ENCODE data around the gene ADH1B. TPM values are rescaled to one million over a fixed set of nuclear protein-coding genes. Genes with fewer than 3 reads are reported as not detected.

Gene ADH1B
- total and polyA plus RNA-seq, 12 donors, result 20.0 to 615 (median 233) TPM

- DNase-seq, result no peak
- WGBS, 4 donors, result 61 to 69% (median 63%) methylated on average over 3 of the region's 3 CpGs
- Histone ChIP-seq H3K27ac (peak overlapping the region in 3 of 5 donors; percentile 5 to 30 (median 15)), H3K9me3 (replicated peaks in 1 of 3) (no peaks in the 10 kb centered on the region), H3K4me3 (peak overlapping the region in 1 of 4 donors; percentile 28), H3K36me3 (replicated peaks in 1 of 2) (peaks cover 0 to 4% of the 10 kb centered on the region in 2 donors), H3K4me1 (replicated peaks in 1 of 2) (no peaks in the 10 kb centered on the region), H3K27me3 (no peaks in the 10 kb centered on the region)
- TF ChIP-seq CTCF (IDR thresholded peaks at IDR 0.05) (no peak), POLR2A (IDR thresholded peaks at IDR 0.05) (no peak)
- intact Hi-C loops (cut with DNase I), result no loop called here
Observed at GRCh38 chr4:99317354-99317753, 3.8 kb downstream of the ADH1B start.

DNA sequence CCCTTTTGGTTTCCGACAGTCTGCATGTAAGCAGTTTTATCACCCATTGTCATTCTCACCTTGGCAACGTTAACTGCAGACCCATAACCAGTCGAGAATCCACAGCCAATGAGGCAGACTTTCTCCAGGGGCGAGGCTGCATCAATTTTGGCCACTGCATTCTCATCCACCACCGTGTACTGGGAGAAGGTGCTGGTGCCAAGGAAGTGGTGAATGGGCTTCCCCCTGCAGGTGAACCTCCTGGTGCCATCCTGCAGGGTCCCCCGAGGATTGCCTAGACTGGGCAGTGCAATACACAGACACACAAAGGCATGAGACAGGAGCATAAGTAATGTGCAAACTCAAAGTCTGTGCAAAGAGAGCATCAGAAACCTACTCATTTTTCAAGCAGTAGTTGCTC lies 5.4 kb downstream of the ADH1B start:
- H3K36me3 ChIP-seq (replicated peaks in 1 of 2), result peaks cover 0 to 4% of the 10 kb centered on the region in 2 donors
- H3K27ac ChIP-seq, result no peak overlapping the region
- no peaks in the 10 kb centered on the region for H3K4me1 ChIP-seq (replicated peaks in 1 of 2)
- no peak overlapping the region for H3K4me3 ChIP-seq
- 67 to 78% (median 73%) methylated on average over 6 of the region's 6 CpGs for WGBS, 4 donors
- no peak for DNase-seq
- intact Hi-C loops (cut with DNase I), result no loop called here
- TF ChIP-seq POLR2A (IDR thresholded peaks at IDR 0.05) (no peak), CTCF (IDR thresholded peaks at IDR 0.05) (no peak)
- H3K27me3 ChIP-seq, result no peaks in the 10 kb centered on the region
- H3K9me3 ChIP-seq (replicated peaks in 1 of 3), result no peaks in the 10 kb centered on the region

DNA sequence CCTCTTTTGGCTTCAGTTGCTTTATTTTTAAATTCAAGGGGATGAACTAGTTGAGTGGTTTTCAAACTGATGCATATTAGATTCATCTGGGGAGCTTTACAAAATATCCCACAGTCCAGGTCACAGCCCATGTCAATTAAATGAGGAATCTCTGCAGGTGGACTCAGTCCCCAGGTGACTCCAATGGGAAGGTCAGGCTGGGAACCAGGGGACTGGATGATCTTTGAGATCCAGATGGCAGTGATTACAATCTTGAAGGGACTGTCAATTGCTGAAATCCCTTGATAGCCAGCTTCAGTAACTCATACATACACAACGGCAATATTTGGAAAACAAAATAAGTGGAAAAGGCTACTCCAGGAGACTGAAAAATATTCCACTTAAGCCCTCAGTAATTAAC lies 7.0 kb downstream of the ADH1B start:
- Histone ChIP-seq H3K27ac (no peak overlapping the region), H3K9me3 (replicated peaks in 1 of 3) (no peaks in the 10 kb centered on the region), H3K4me1 (replicated peaks in 1 of 2) (no peaks in the 10 kb centered on the region), H3K4me3 (no peak overlapping the region), H3K36me3 (replicated peaks in 1 of 2) (peaks cover 0 to 10% of the 10 kb centered on the region in 2 donors), H3K27me3 (no peaks in the 10 kb centered on the region)
- TF ChIP-seq POLR2A (IDR thresholded peaks at IDR 0.05) (no peak), CTCF (IDR thresholded peaks at IDR 0.05) (no peak)
- DNase-seq, result no peak
- WGBS, 4 donors, result 59 to 76% (median 64%) methylated on average over 1 of the region's 1 CpG
- intact Hi-C loops (cut with DNase I), result no loop called here

DNA sequence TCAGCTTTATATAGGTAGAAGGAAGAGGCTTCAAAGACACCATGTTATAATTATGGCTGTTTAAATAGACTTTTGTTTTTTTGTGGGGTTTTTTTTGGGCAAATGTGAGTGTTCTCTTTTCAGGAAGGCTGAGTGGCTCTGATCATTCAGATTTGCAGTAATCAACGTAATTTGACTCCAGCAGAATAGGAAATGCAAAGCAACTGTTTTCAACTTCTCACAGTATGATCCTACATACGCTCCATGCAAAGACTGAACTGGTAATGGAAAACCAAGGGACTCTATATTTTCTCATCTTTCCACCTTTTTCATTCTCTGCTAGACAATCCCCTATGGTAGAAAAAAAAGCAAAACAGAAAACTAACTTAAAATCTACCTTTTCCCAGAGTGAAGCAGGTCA lies 10.8 kb downstream of the ADH1B start:
- 53 to 63% (median 57%) methylated on average over 2 of the region's 2 CpGs for WGBS, 4 donors
- Histone ChIP-seq H3K27ac (no peak overlapping the region), H3K4me3 (no peak overlapping the region), H3K9me3 (replicated peaks in 1 of 3) (no peaks in the 10 kb centered on the region), H3K27me3 (no peaks in the 10 kb centered on the region), H3K36me3 (replicated peaks in 1 of 2) (peaks cover 0 to 12% of the 10 kb centered on the region in 2 donors), H3K4me1 (replicated peaks in 1 of 2) (no peaks in the 10 kb centered on the region)
- TF ChIP-seq POLR2A (IDR thresholded peaks at IDR 0.05) (no peak), CTCF (IDR thresholded peaks at IDR 0.05) (no peak)
- no peak for DNase-seq
- intact Hi-C loops (cut with DNase I), result no loop called here

All from adrenal gland (tissue), 12 donors.